HG03575 (cell line): ENCODE results near the gene RASSF3.
"Not testable (repeated sequence)": the region's sequence is repeated elsewhere in the genome, so short reads cannot be mapped to it uniquely, and the experiment has no call there.

ENCODE experiments used
- ATAC-seq: cut with Tn5 transposase; IDR thresholded peaks from one replicate; pipeline ENCODE4 v1.9.1; 2021; ENCODE audit not compliant: unreplicated experiment, insufficient number of reproducible peaks, low FRiP score; ENCODE audit errors: extremely low read depth

RASSF3 gene

GRCh38 chr12:64590183-64590582 lies 20.1 kb upstream of the RASSF3 start:
- no peak for ATAC-seq

- no peak for ATAC-seq
Measured at GRCh38 chr12:64595863-64596793, 14.2 kb upstream of the RASSF3 start.

GRCh38 chr12:64598831-64599230 lies 11.5 kb upstream of the RASSF3 start:
- ATAC-seq = no peak

GRCh38 chr12:64600164-64600561 lies 10.1 kb upstream of the RASSF3 start:
- ATAC-seq = no peak

DNA sequence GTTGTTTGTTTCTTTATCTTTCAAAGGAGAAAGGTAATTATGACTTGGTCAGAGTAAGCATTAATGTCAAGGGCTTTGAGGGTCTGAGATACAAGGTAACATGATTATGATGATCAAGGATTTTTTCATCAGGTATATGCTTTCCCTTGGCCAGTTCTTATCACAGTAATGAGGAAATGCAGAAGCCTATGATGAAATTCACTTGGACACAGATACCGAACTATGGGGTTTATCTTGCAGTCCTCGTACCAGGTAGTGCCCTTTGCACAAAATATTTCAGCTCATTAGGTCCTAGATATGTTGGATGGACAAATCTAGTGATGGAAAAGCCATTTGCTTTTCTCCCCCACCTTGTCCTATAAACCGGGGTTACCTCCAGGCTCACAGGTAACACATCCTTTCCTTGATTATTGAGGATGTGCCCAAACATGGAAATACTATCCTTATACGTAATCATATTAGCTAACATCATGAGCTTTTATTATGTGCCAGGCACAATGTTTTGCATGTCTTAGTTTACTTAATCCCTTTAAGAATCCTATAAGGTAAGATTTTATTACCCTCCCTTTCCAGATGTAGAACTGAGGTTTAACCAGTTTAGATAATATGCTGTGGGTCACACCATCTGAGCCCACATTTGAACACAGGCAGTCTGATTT lies 7.0 kb upstream of the RASSF3 start:
- ATAC-seq = no peak

DNA sequence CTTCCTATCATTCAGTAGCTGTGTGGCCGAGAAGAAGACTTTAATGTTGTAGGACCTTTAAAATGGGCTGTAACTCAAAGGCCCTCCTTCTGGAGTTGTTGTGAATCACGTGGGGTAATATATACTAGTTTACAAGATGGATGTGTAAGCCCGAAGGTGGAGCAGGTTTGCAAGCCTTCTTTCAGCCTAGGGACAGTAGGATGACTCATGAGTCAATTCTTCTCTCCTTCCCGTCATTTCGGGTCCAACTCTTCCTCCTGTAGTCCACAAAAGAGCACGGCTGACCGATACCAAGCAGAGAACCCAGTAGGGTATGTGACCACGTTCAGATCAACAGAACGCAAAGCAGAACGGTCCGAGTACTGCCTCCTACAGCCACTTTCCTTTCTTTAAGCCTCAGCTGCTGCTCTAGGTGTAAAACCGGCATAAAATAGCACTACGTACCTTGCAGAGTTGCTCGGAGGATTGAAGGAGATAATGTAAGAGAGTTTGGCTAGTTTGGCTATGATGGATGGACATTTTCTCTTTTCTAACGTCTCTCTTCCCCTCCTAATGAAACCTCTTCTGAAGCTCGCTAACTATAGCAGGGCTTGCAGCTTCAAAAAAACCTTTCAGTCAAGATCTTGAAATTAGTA lies 1.3 kb upstream of the RASSF3 start:
- peak; percentile 34 for ATAC-seq

DNA sequence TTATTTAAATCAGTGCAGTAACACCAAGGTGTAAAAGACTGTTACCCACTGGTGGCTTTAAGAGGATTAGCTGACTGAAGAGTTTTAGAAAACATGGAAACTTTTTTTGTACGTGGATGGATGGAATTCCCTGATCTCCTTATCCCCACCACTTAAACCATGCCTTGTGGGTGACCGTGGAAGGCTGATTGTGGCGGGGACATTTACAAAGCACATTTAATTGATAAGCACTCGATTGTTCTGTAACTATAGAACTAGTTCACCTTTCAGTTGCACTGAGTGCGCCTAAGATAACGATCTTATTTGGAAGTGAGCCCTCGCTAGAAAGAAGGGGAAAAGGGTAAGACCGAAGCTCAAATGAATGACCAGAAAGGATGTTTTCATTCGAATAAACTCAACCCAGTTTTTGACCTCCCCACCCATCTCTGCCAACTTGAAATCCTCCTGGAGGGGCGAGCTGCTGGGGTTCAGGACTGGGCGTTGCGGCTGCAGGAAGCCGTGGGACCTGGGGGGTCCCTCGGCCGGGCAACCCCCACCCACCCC lies 688 bp upstream of the RASSF3 start:
- ATAC-seq = no peak

DNA sequence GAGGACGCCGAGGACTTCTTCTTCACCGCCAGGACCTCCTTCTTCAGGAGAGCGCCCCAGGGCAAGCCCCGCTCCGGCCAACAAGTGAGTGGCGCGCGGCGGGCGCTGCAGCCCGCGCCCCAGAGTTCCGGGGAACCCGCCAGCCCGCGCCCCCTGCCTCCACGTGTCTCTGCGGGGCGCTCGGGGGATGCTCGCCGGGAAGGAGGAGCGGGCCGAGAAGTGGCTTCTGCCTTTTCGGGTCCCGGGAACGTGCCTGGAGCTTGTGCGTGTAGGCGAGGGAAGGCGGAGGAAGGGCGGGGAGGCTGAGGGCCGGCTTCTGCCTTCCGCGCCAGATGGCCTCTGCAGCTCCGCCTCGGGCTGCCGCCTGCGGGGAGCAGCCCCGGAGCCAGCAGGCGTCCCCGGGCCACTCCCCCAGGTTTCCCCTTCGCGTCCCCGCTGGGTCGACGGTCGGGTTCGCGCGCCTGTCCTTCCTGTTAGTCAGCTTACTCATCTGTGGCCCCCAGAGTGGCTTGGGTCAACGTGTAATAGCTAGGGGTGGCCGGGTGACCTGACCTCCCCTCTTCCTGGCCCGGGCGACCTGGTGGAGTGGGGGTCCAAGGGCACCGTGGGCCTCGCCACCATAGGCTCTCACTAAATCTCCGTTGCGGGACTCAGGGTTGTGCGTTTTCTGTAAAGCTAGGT lies 505 bp downstream of the RASSF3 start:
- no peak for ATAC-seq

GRCh38 chr12:64611341-64612284 lies 1.3 kb downstream of the RASSF3 start:
- ATAC-seq = no peak

GRCh38 chr12:64612843-64613242 lies 2.5 kb downstream of the RASSF3 start:
- no peak for ATAC-seq

DNA sequence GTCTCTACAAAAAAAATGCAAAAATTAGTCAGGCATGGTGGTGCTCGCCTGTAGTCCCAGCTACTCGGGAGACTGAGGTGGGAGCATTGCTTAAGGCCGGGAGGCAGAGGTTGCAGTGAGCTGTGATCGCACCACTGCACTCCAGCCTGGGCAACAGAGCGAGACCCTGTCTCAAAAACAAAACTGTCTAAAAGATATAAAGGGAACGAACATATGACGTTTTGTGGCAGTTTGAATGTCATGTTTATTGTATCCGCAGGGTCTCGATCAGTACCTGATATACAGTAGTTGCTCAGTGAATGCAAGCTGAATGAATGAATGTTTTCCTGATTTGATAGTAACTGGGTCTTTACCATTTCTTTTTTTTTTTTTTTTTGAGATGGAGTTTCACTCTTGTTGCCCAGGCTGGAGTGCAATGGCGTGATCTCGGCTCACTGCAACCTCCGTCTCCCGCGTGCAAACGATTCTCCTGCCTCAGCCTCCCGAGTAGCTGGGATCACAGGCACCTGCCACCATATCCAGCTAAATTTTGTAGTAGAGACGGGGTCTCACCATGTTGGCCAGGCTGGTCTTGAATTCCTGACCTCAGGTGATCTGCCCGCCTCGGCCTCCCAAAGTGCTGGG lies 3.6 kb downstream of the RASSF3 start:
- ATAC-seq = not testable (repeated sequence)

- ATAC-seq = no peak
Measured at GRCh38 chr12:64616201-64616600, 5.9 kb downstream of the RASSF3 start.

GRCh38 chr12:64618953-64619590 lies 8.8 kb downstream of the RASSF3 start:
- peak; percentile 37 for ATAC-seq

- peak; percentile 61 for ATAC-seq
Measured at GRCh38 chr12:64621257-64621942, 11.1 kb downstream of the RASSF3 start.

- ATAC-seq = no peak
Measured at GRCh38 chr12:64624035-64624434, 13.7 kb downstream of the RASSF3 start.

- ATAC-seq = peak; percentile 29
Measured at GRCh38 chr12:64625243-64626077, 15.2 kb downstream of the RASSF3 start.
